CD4-positive, alpha-beta T cell treated with Interleukin-21 for 1 hour (primary cell): Measurements from ENCODE around the gene MCAM.
A peak's percentile ranks its signal among the peaks of the same experiment; 100 is the strongest.

Source experiments
- DNase-seq: peaks from one replicate; pipeline ENCODE4 v3.0.0-alpha.2; 2020

The MCAM gene

GRCh38 chr11:119305556-119306372 is 11.2 kb downstream of the MCAM start:
- DNase-seq: no peak

GRCh38 chr11:119303227-119303718 is 13.7 kb downstream of the MCAM start:
- DNase-seq: no peak

DNA sequence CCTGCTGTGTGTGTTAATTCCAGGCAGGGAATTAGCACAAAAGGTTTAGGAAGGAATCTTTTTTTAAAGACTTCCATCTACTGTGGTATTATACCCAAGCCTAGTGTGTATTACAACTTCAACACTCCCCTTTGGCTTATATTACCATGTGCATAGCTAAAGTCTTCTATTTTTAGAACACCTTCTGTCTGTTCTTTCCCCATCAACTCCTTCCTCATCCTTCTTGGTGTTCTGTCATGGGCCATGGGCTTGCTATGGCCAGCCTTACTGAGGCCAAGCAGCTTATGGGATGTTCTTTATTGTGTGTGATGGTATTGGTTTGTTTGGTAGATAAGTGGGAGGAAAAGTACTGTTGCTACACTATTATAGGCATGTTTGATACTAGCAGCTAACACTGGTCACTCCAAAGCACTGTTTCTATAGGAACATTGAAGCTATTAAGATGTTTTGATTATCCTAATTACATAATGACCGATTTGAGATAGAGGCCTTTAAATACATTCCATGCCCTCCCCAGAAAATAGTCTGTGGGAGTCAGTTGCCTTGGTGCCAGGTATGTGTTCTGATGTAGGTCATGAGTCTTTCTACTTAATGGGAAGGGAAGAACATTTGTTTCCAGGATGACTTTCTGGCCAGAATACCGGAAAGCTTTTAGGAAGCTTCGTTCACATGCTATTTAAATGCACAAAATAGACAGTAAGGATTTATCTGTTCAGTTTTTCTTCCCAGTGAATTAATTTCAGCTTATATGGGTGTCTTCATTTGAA is 16.5 kb downstream of the MCAM start:
- no peak for DNase-seq

- DNase-seq: no peak
These were observed 17.5 kb downstream of the MCAM start for GRCh38 chr11:119299416-119299815.

DNA sequence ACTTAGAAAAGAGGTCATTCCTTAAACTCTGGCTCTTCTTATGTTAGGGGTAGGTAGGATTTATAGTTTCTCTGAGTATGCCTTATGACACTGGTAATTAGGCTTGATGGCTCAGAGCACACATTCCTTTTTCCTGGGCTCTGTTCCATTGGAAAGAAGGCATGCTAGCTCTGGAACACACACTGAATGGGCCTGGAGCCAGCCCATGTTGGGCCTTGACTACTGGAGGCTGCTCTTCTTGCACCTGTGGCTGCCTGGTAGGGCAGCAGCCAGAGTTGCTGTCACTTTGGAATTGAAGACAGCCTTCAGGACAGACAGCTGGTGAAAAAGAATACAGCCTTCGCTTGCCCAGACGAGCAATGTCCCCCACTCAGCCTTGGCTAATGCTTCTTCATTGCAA is 18.2 kb downstream of the MCAM start:
- DNase-seq: no peak

DNA sequence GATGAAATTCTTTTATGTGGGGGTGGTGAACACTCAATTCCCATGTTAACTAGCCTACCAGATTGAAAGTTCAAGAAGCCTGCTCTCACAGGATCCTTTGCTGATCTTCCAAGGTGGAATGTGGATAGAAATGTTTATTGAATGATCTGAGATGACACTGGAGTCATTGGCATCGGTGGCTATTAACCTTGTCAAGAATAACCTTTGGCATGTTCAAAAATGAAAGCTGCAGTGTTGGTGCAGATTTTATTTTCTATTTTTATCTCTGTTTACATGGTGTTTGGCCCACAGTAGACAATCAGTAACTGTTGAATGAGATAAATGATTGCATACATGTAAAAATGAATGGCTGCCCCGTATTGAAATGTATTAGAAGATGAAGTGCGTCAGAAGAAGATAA is 19.0 kb downstream of the MCAM start:
- DNase-seq: no peak

DNA sequence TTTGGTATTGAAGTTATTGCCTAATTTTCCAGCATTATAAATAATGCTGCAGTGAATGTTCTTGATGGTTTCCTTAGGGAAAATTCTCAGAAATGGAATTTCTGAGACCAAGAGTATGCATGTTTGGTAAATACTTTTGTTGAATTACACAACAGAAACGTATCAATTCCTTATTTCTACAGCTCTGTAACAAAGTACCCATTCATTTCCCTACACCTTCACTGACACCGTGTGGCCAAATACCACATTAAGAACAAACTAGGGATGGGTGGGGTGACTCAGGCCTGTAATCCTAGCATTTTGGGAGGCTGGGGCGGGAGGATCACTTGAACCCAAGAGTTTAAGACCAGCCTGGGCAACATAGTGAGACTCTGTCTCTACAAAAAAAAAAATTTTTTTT is 21.8 kb downstream of the MCAM start:
- no peak for DNase-seq

DNA sequence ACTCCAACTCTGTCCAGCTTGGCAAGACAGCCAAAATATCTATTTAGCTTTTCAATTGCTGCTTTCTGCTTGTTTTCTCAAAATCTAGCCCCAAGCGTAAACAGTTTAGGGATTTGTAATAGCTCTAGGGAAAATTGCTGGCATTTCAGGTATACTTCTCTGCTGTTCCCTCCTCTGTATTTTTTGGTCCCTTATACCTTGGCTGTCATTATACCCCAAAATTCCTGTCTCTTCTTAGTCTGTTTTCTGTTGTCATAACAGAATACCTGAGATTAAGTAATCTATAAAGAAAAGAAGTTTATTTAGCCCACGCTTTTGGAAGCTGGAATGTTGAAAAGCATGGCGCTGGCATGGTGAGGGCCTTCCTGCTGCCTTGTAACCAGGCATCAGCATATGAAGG is 23.5 kb downstream of the MCAM start:
- DNase-seq: no peak

GRCh38 chr11:119290894-119291497 is 25.9 kb downstream of the MCAM start:
- DNase-seq: no peak

- DNase-seq: no peak
These were observed 28.7 kb downstream of the MCAM start for GRCh38 chr11:119288219-119288618.

DNA sequence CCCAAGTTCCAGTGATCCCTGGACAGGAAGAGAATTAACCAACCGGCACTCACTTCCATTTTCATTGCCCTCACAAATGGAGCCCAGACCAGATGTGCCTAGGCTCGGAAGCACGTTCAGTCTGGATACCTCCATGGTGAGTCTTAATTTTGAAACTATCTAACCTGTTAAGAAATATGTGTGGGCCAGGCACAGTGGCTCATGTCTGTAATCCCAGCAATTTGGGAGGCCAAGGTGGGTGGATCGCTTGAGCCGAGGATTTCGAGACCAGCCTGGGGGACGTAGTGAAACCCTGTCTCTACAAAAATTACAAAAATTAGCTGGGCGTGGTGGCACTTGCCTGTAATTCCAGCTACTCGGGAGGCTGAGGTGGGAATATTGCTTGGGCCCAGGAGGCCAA is 31.5 kb downstream of the MCAM start:
- no peak for DNase-seq

- DNase-seq: peak; percentile 77
These were observed 32.4 kb downstream of the MCAM start for GRCh38 chr11:119284344-119285157.

DNA sequence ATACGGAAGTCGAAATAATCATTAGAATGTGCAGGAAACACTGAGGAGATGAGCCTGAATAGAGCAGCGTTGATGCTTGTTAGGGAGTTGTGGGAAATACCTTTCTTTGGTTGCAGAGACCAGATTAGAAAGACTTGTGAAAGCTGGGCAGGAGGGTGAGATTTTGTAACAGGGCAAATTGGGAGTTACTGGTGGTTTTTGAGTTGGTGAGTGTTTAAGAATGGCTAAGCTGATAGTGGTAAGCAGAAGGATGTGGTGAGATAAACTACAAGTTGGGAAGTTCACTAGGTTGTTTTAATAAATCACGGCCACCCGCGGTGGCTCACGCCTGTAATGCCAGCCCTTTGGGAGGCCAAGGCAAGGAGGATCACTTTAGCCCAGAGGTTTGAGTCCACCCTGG is 34.4 kb downstream of the MCAM start:
- no peak for DNase-seq

GRCh38 chr11:119277660-119278059 is 39.3 kb downstream of the MCAM start:
- no peak for DNase-seq

GRCh38 chr11:119273721-119274120 is 43.2 kb downstream of the MCAM start:
- DNase-seq: no peak

- no peak for DNase-seq
These were observed 49.3 kb downstream of the MCAM start for GRCh38 chr11:119267645-119268044.

DNA sequence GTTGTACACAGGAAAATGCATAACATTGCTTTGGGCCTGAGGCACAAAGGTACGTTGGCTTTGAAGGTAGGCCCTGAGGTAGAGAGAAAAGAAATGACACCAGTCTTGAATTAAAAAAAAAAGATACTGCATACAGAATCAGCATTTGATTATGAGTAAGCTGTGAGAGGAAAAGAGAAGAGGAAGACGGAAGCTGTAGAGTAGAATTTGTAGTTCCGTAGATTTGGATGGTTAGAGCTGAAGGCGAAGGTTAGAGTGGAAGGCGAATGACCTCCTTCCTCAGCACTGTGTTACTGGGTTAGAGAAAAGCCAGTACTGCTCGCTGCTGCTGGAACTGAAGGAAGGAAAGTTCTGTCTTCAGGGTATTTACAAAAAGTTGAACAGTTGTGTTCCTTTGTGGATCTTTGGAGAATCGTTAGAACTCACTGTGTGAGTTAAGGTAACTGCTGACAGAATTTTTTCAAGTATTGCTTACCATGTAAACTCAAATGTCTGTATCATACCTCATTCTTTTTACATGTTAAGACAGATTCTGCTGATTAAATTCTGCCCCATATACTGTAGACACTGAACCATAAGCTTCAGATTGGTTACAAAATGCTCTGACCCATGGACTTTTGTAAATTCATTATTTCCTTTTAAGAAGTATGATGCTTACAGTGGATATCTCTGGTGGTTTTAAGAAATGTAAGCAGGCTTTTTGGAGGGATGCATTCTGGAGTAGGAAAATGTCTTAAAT is 50.2 kb downstream of the MCAM start:
- DNase-seq: no peak

GRCh38 chr11:119266063-119266462 is 50.9 kb downstream of the MCAM start:
- no peak for DNase-seq

DNA sequence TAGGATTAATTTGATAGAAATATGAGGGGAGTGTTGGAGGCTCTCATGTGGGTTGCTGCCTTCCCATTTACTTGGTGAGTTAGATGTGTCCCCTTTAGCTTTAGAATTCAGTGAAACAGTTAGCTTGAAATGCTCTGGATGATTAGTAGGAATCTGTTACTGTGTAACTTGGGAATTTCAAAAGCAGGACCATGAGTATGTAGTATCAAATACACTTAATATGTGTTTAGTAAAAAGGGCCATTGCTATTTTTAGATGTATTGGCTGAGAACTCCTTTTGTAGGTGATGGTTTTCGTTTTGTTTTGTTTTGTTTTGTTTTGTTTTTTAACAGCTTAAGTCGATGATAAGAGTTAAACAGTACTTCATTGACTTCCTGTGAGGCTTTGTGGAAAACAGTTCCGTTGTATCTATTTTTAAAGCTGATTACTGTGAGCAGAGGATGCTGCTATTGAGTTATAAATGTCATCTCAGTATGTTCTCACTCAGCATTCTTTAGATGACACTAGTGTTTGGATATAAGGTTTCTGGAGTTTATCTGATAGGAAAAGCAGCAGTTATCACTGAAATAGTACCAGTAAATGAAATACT is 53.5 kb downstream of the MCAM start:
- peak; percentile 53 for DNase-seq

DNA sequence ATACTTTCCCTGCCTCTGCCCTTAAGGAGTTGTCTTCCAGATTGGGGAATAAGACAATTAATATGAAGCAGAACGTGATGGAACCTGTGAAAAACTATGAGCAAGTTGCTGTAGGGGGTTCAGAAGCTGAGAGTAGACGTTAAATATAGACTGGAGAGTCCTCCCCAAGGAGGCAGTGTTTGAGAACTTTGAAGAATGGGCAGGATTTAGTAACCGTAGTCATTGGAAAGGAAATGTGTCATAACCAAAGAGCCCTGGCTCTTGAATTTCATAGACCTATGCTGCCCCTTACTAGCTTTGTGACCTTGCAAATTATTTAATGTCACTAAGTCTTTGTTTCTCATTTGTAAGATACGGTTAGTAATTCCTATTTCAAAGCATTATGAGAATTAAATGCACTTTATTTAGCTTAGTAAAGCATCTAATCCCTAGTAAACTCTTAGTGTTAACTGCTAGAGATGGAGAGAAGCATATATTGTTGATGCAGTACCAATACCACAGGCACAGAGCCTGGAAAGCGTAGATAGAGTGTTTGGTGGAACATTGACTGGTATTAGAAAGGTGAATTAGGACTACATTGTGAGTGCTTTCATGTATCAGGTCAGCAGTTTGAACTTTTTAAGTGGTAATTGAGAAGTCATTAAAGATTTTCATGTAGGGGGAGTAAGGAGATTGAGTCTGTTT is 54.1 kb downstream of the MCAM start:
- peak; percentile 39 for DNase-seq

DNA sequence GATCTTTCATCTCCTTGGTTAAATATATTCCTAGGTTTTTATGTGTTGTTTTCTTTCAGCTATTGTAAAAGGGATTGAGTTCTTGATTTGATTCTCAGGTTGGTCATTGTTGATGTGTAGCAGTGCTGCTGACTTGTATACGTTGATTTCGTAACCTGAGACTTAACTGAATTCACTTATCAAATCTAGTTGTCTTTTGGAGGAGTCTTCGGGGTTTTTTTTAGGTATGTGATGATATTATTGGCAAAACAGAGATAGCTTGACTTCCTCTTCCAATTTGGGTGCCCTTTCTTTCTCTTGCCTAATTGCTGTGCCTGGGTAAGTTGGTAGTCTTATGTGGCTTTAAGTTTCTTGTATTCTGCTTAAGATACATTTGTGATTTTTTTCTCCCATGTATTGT is 57.9 kb downstream of the MCAM start:
- DNase-seq: no peak
